ENCODE data around the gene TPSG1. TPM values are rescaled to one million over a fixed set of nuclear protein-coding genes. Genes with fewer than 3 reads are reported as not detected.

TPSG1 gene
- total RNA-seq, 2 donors from 2014 or later, result not detected

DNA sequence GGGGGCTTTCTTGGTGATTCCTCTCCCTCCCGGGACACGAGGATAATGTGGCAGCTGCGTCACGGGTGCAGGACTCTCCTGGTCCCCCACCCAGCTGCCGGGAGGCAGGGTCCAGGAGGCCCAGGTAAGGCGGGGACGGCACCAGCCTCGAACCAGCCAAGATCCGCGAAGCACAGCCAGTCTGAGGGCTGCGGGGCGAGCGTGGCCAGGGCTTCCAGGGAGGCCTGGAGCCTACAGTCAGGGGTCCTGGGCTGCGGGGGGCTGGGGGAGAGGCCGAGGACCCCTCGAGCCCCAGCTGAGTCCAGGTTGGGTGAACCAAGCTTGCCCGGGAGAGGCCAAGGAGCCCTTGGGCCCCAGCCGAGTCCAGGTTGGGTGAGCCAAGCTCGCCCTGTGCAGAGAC lies 40.8 kb upstream of the TPSG1 start:
- Mint-ChIP-seq H3K4me3 (no peak overlapping the region), H3K36me3 (ENCODE audit: low read depth) (no peaks in the 10 kb centered on the region), H3K4me1 (no peaks in the 10 kb centered on the region), H3K27ac (no peak overlapping the region), H3K9me3 (peaks cover 7% of the 10 kb centered on the region), H3K27me3 (ENCODE audit: insufficient read depth) (peaks cover 5% of the 10 kb centered on the region)
- WGBS, 2 experiments (ENCODE audit: insufficient coverage in 1 of 2, insufficient read length in 1 of 2), result 87 to 88% methylated on average over 11 to 19 of the region's 19 CpGs
- no peak overlapping the region for H3K27ac ChIP-seq (ENCODE audit: low read depth, low read length)
- peaks cover 13% of the 10 kb centered on the region for H3K27me3 ChIP-seq (ENCODE audit: control insufficient read depth, insufficient read depth, low read length, poor library complexity, severe bottlenecking)
- H3K36me3 ChIP-seq (ENCODE audit: control insufficient read depth, insufficient read depth, low read length), result no peaks in the 10 kb centered on the region
- no peak overlapping the region for H3K4me3 ChIP-seq (ENCODE audit: low read length)
- H3K9ac ChIP-seq (ENCODE audit: extremely low read depth, low read length, poor library complexity, severe bottlenecking), result no peak overlapping the region
- DNase-seq, result no peak
- H3K4me1 ChIP-seq (ENCODE audit: control insufficient read depth, insufficient read depth, low read length), result no peaks in the 10 kb centered on the region
- no peaks in the 10 kb centered on the region for H3K9me3 ChIP-seq (ENCODE audit: control insufficient read depth, low read length)
- TF ChIP-seq, protein P1, sequence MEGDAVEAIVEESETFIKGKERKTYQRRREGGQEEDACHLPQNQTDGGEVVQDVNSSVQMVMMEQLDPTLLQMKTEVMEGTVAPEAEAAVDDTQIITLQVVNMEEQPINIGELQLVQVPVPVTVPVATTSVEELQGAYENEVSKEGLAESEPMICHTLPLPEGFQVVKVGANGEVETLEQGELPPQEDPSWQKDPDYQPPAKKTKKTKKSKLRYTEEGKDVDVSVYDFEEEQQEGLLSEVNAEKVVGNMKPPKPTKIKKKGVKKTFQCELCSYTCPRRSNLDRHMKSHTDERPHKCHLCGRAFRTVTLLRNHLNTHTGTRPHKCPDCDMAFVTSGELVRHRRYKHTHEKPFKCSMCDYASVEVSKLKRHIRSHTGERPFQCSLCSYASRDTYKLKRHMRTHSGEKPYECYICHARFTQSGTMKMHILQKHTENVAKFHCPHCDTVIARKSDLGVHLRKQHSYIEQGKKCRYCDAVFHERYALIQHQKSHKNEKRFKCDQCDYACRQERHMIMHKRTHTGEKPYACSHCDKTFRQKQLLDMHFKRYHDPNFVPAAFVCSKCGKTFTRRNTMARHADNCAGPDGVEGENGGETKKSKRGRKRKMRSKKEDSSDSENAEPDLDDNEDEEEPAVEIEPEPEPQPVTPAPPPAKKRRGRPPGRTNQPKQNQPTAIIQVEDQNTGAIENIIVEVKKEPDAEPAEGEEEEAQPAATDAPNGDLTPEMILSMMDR (conservative IDR thresholded peaks at IDR 0.05), result no peak

DNA sequence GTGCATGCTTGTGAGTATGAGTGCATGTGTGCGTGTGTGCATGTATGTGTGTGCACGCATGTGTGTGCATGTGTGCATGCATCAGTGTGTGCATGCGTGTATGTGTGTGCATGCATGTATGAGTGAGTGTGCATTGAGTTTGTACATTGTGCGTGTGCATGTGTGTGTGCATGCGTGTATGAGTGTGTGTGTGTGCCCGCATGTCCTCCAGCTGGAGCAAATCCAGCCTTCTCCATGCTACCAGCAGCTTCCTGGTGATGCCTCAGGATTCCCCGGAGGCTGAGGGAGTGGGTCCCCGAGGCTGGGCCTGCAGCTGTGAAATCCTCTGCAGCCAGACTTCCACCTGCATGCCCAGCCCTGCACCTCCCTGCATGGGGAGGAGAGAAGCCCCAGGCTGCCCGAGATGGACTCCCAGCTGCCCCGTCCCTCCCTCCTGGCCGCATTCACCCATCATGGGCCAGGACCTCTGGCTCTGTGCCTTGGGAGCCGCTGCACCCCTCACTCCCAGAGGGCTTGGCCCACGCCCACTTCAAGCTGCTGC lies 40.1 kb upstream of the TPSG1 start:
- no peaks in the 10 kb centered on the region for H3K4me1 Mint-ChIP-seq

DNA sequence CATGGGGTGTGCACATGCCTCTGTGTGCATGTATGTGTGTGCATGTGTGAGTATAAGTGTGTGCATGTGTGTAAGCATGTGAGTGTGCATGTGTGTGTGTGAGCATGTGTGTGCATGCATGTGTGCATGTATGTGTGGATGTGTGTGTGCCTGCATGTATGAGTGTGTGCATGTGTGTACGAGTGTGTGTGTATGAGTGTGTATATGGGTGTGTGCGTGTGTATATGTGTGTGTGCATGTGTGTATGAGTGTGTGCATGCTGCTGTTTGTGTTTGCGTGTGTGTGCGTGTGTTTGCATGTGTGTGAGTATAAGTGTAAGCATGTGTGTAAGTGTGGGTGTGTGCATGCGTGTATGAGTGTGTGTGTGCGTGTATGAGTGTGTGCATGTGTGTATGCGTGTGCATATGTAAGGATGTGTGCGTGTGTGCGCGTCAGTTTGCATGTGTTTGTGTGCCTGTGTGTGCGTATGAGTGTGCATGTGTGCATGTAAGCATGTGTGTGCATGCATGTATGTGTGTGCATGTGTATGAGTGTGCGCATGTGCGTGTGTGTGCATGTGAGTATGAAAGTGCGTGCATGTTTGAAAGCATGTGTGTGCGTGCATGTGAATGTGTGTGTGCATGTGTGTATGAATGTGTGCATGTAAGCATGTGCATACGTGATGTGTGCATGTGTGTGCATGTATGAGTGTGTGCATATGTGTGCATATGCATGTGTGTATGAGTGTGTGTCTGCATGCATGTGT lies 39.4 kb upstream of the TPSG1 start:
- H3K9me3 ChIP-seq (ENCODE audit: control insufficient read depth, low read length), result no peaks in the 10 kb centered on the region
- H3K4me3 Mint-ChIP-seq, result no peak overlapping the region
- DNase-seq, result no peak
- no peak overlapping the region for H3K4me3 ChIP-seq (ENCODE audit: low read length)
- no peak overlapping the region for H3K27ac Mint-ChIP-seq
- TF ChIP-seq, protein P1 (conservative IDR thresholded peaks at IDR 0.05), result no peak
- H3K4me1 Mint-ChIP-seq, result no peaks in the 10 kb centered on the region
- WGBS, 2 experiments (ENCODE audit: insufficient coverage in 1 of 2, insufficient read length in 1 of 2), result 88 to 95% methylated on average over 15 to 16 of the region's 16 CpGs
- peaks cover 5% of the 10 kb centered on the region for H3K27me3 Mint-ChIP-seq (ENCODE audit: insufficient read depth)
- peaks cover 26% of the 10 kb centered on the region for H3K27me3 ChIP-seq (ENCODE audit: control insufficient read depth, insufficient read depth, low read length, poor library complexity, severe bottlenecking)
- H3K4me1 ChIP-seq (ENCODE audit: control insufficient read depth, insufficient read depth, low read length), result no peaks in the 10 kb centered on the region
- H3K36me3 ChIP-seq (ENCODE audit: control insufficient read depth, insufficient read depth, low read length), result no peaks in the 10 kb centered on the region
- no peaks in the 10 kb centered on the region for H3K36me3 Mint-ChIP-seq (ENCODE audit: low read depth)
- H3K9ac ChIP-seq (ENCODE audit: extremely low read depth, low read length, poor library complexity, severe bottlenecking), result no peak overlapping the region
- H3K9me3 Mint-ChIP-seq, result peaks cover 7% of the 10 kb centered on the region
- no peak overlapping the region for H3K27ac ChIP-seq (ENCODE audit: low read depth, low read length)

More for the DNA sequence above, 40.1 kb upstream of the TPSG1 start:
- TF ChIP-seq, protein P1 (conservative IDR thresholded peaks at IDR 0.05), result no peak
- no peak for DNase-seq
- H3K4me3 Mint-ChIP-seq, result no peak overlapping the region
- 90 to 94% methylated on average over 8 to 13 of the region's 13 CpGs for WGBS, 2 experiments (ENCODE audit: insufficient coverage in 1 of 2, insufficient read length in 1 of 2)
- no peak overlapping the region for H3K9ac ChIP-seq (ENCODE audit: extremely low read depth, low read length, poor library complexity, severe bottlenecking)
- no peak overlapping the region for H3K27ac Mint-ChIP-seq
- no peak overlapping the region for H3K4me3 ChIP-seq (ENCODE audit: low read length)
- peaks cover 19% of the 10 kb centered on the region for H3K27me3 ChIP-seq (ENCODE audit: control insufficient read depth, insufficient read depth, low read length, poor library complexity, severe bottlenecking)
- H3K4me1 ChIP-seq (ENCODE audit: control insufficient read depth, insufficient read depth, low read length), result no peaks in the 10 kb centered on the region
- H3K9me3 ChIP-seq (ENCODE audit: control insufficient read depth, low read length), result no peaks in the 10 kb centered on the region
- no peaks in the 10 kb centered on the region for H3K36me3 ChIP-seq (ENCODE audit: control insufficient read depth, insufficient read depth, low read length)
- H3K27me3 Mint-ChIP-seq (ENCODE audit: insufficient read depth), result peaks cover 5% of the 10 kb centered on the region
- peaks cover 7% of the 10 kb centered on the region for H3K9me3 Mint-ChIP-seq
- no peaks in the 10 kb centered on the region for H3K36me3 Mint-ChIP-seq (ENCODE audit: low read depth)
- no peak overlapping the region for H3K27ac ChIP-seq (ENCODE audit: low read depth, low read length)

Measured in endodermal cell (in vitro differentiated cells).